Fibroblast of mammary gland (primary cell): ENCODE data around the gene CFAP251.

Experiments used
- DNase-seq: peaks from one replicate; pipeline ENCODE4 v3.0.0-alpha.2; 2010; ENCODE audit warnings: low read depth
- H3K4me3 ChIP-seq: 2 replicates; pipeline ENCODE4 v1.5.1; 2011; ENCODE audit warnings: low read depth, mild to moderate bottlenecking, low read length, moderate library complexity; ENCODE audit not compliant: control insufficient read depth
- TF ChIP-seq, protein P1 (sequence below): conservative IDR thresholded peaks from 2 replicates; pipeline ENCODE4 v1.5.1; 2011; ENCODE audit warnings: low read depth, low read length, inconsistent platforms; ENCODE audit not compliant: control insufficient read depth, insufficient read depth

Gene CFAP251

GRCh38 chr12:121976950-121977349, 58.6 kb downstream of the CFAP251 start:
- TF ChIP-seq, protein P1, sequence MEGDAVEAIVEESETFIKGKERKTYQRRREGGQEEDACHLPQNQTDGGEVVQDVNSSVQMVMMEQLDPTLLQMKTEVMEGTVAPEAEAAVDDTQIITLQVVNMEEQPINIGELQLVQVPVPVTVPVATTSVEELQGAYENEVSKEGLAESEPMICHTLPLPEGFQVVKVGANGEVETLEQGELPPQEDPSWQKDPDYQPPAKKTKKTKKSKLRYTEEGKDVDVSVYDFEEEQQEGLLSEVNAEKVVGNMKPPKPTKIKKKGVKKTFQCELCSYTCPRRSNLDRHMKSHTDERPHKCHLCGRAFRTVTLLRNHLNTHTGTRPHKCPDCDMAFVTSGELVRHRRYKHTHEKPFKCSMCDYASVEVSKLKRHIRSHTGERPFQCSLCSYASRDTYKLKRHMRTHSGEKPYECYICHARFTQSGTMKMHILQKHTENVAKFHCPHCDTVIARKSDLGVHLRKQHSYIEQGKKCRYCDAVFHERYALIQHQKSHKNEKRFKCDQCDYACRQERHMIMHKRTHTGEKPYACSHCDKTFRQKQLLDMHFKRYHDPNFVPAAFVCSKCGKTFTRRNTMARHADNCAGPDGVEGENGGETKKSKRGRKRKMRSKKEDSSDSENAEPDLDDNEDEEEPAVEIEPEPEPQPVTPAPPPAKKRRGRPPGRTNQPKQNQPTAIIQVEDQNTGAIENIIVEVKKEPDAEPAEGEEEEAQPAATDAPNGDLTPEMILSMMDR = no peak
- DNase-seq = no peak
- H3K4me3 ChIP-seq = no peak overlapping the region

- TF ChIP-seq, protein P1 = no peak
- no peak overlapping the region for H3K4me3 ChIP-seq
- DNase-seq = peak; percentile 36
Observed at GRCh38 chr12:121980191-121980891, 61.9 kb downstream of the CFAP251 start.

DNA sequence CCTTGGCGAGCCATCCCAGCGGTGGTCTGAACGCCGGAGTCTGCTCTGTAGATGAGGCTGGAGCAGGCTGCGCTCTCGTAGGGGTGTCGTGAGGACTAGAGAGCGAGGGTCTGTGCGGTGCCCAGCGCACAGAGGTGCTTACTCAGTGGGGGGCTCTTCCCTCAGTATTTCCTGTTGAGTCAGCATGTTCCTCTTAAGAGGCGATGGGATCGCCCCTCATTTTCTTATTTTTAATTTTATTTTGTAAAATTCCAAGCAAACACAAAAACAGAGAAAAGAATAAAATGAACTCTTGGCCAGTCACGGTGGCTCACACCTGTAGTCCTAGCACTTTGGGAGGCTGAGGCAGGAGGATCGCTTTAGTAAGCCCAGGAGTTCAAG, 62.5 kb downstream of the CFAP251 start:
- no peak for DNase-seq
- TF ChIP-seq, protein P1 = no peak
- H3K4me3 ChIP-seq = no peak overlapping the region

DNA sequence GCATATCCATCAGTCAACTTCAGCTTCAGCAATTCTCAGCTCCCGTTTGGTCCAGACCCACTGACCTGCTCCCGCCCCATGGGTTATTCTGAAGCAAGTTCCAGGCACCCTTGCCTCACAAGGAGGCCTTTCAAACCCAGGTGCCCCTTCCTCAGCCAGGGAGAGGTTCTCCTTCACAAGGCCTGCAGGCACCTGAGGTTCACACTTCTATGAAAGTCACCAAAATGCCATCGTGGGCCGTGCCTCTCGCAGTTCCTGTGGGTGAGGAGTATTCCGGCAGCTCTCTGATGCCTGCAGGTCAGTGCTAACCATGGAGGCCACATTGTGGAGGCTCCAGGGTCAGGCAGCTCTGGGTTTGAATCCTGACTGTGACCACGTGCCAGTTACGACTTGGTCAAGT, 63.1 kb downstream of the CFAP251 start:
- DNase-seq = no peak
- no peak overlapping the region for H3K4me3 ChIP-seq
- TF ChIP-seq, protein P1 = no peak

DNA sequence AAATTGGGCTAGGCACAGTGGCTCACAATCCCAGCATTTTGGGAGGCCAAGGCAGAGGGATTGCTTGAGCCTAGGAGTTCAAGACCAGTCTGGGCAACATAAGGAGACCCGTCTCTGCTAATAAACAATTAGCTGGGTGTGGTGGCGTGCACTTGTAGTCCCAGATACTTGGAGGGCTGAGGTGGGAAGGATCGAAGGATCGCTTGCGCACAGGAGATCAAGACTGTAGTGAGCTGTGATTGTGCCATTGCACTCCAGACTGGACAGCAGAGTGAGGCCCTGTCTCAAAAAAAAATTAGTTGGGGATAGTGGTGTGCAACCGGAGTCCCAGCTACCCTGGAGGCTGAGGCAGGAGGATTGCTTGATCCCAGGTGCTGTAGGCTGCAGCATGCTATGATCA, 64.6 kb downstream of the CFAP251 start:
- H3K4me3 ChIP-seq = no peak overlapping the region
- DNase-seq = no peak
- TF ChIP-seq, protein P1 = no peak

- TF ChIP-seq, protein P1 = no peak
- H3K4me3 ChIP-seq = no peak overlapping the region
- no peak for DNase-seq
Observed at GRCh38 chr12:121983536-121984210, 65.3 kb downstream of the CFAP251 start.
